PC-3 (cell line): ENCODE data around the gene CDK2. TPM values are rescaled to one million over a fixed set of nuclear protein-coding genes. Genes with fewer than 3 reads are reported as not detected.

Experiments
- ATAC-seq: fragments of 200-7000 bp; cut with Tn5 transposase; 2 replicates; pipeline ENCODE4 v1.9.1; 2020; ENCODE audit warnings: mild to moderate bottlenecking, moderate library complexity
- BruUV-seq: library from RNA; stranded (reverse); fragments of 400-500 nt; replicated peaks from 2 replicates; lab custom pipeline; 2021; lab: Mats Ljungman, UMichigan
- CTCF ChIA-PET: fragments of 300-600 bp; sonication (Branson Sonifier 250); formaldehyde crosslinking; loops from one replicate; lab custom pipeline; 2022; ENCODE audit warnings: antibody characterized with exemption; lab: Charles Lee
- POLR2A ChIA-PET: fragments of 300-600 bp; sonication (Branson Sonifier 250); formaldehyde crosslinking; loops from one replicate; lab custom pipeline; 2022; ENCODE audit warnings: antibody characterized with exemption; ENCODE audit not compliant: unreplicated experiment; lab: Charles Lee
- DNase-seq: peaks from one replicate; pipeline ENCODE4 v3.0.0-alpha.2; 2015
- H2AFZ ChIP-seq: fragments of 300-600 bp; sonication (generic); 2 replicates; pipeline ENCODE4 v1.6.0; 2016; ENCODE audit warnings: antibody characterized with exemption, low read length
- H3F3A ChIP-seq: fragments of 300-600 bp; sonication (generic); one replicate; pipeline ENCODE4 v1.6.0; 2017; ENCODE audit warnings: antibody characterized with exemption, low read length, control low read depth, mild to moderate bottlenecking; ENCODE audit not compliant: unreplicated experiment
- H3K27ac ChIP-seq: fragments of 300-600 bp; sonication (generic); 2 replicates; pipeline ENCODE4 v1.5.1; 2016; ENCODE audit warnings: mild to moderate bottlenecking, low read length
- H3K27me3 ChIP-seq: fragments of 300-600 bp; sonication (generic); 2 replicates; pipeline ENCODE4 v1.6.1; 2016; ENCODE audit warnings: low read length, mixed read lengths
- H3K36me3 ChIP-seq: fragments of 300-600 bp; sonication (generic); 2 replicates; pipeline ENCODE4 v1.6.1; 2016; ENCODE audit warnings: low read depth, mixed run types, low read length, mixed read lengths
- H3K4me1 ChIP-seq: fragments of 300-600 bp; sonication (generic); 2 replicates; pipeline ENCODE4 v1.5.1; 2016; ENCODE audit warnings: low read length; ENCODE audit not compliant: insufficient read depth
- H3K4me2 ChIP-seq: fragments of 300-600 bp; sonication (generic); 2 replicates; pipeline ENCODE4 v1.6.0; 2016; ENCODE audit warnings: low read length
- H3K4me3 ChIP-seq: fragments of 300-600 bp; sonication (generic); 2 replicates; pipeline ENCODE4 v1.5.1; 2016; ENCODE audit warnings: mild to moderate bottlenecking, low read length, mixed read lengths
- H3K79me2 ChIP-seq: fragments of 300-600 bp; sonication (generic); 2 replicates; pipeline ENCODE4 v1.6.1; 2017; ENCODE audit warnings: low read length, mixed read lengths
- H3K9ac ChIP-seq: fragments of 300-600 bp; sonication (generic); 2 replicates; pipeline ENCODE4 v1.6.0; 2016; ENCODE audit warnings: mild to moderate bottlenecking, low read length
- H3K9me2 ChIP-seq: fragments of 300-600 bp; sonication (generic); replicated peaks from 2 replicates; pipeline ENCODE4 v1.6.1; 2016; ENCODE audit warnings: mixed run types, low read length, mixed read lengths
- H3K9me3 ChIP-seq: fragments of 300-600 bp; sonication (generic); 2 replicates; pipeline ENCODE4 v1.6.1; 2016; ENCODE audit warnings: low read length, mixed read lengths
- H4K20me1 ChIP-seq: fragments of 300-600 bp; sonication (generic); 2 replicates; pipeline ENCODE4 v1.6.1; 2016; ENCODE audit warnings: low read length, mixed read lengths
- CTCF ChIP-seq: fragments of 300-600 bp; sonication (generic); conservative IDR thresholded peaks from 2 replicates; pipeline ENCODE4 v1.5.1; 2017; ENCODE audit warnings: antibody characterized with exemption, low read depth, mild to moderate bottlenecking, low read length
- EZH2 ChIP-seq: fragments of 300-600 bp; sonication (generic); IDR thresholded peaks from one replicate; pipeline ENCODE4 v1.6.1; 2017; ENCODE audit warnings: antibody characterized with exemption, mild to moderate bottlenecking, low read length; ENCODE audit not compliant: unreplicated experiment
- EZH2phosphoT487 ChIP-seq: fragments of 300-600 bp; sonication (generic); IDR thresholded peaks from 2 replicates; pipeline ENCODE4 v1.6.1; 2018; ENCODE audit warnings: mild to moderate bottlenecking, antibody characterized with exemption, low read length, borderline replicate concordance
- intact Hi-C: fragments of 100-400 bp; cut with micrococcal nuclease; formaldehyde crosslinking; loops from 2 replicates; pipeline ENCODE4 v1.9.0; 2023
- total RNA-seq: library from RNA; depleted of rRNA; stranded (reverse); fragments of >200 nt; gene quantifications from 2 replicates; pipeline ENCODE4 v1.2.3, GENCODE V29; 2014

CDK2 gene
- total RNA-seq, 1 experiment from 2014 or later: 63.0 TPM

- Histone ChIP-seq H3K9me2 (no peaks in the 10 kb centered on the region), H3K27ac (no peak overlapping the region), H3K36me3 (peaks cover 4% of the 10 kb centered on the region; the same call in 1 of the 2 replicates), H3K27me3 (no peaks in the 10 kb centered on the region), H3K4me1 (peaks cover 27% of the 10 kb centered on the region), H3K9ac (no peak overlapping the region), H2AFZ (no peak overlapping the region), H3K9me3 (no peaks in the 10 kb centered on the region), H3K79me2 (no peaks in the 10 kb centered on the region), H3K4me2 (peak overlapping the region; percentile 43), H3F3A (peaks cover 6% of the 10 kb centered on the region), H4K20me1 (no peaks in the 10 kb centered on the region), H3K4me3 (no peak overlapping the region)
- intact Hi-C loops: loop anchor here (1.0 kb wide), 1 partner anchor 85 kb away; the partner anchor contains the start of gene RPS26
- DNase-seq: peak; percentile 95
- ATAC-seq: peak; percentile 96
- ChIA-PET CTCF (interaction anchor here (1.0 kb wide), 1 partner anchor 18 kb away, joined by 3 read pairs; the partner anchor contains the start of gene RAB5B), POLR2A (no interaction called here)
- no peak for TF ChIP-seq EZH2phosphoT487
- TF ChIP-seq EZH2: no peak
- peak; percentile 89 for TF ChIP-seq CTCF
- TSS peak; percentile 6 for BruUV-seq
Observed at GRCh38 chr12:55955800-55956508, 10.7 kb upstream of the CDK2 start.

GRCh38 chr12:55957106-55957859, 9.3 kb upstream of the CDK2 start:
- peaks cover 27% of the 10 kb centered on the region for H3K4me1 ChIP-seq
- no peak overlapping the region for H3K4me2 ChIP-seq
- TF ChIP-seq EZH2 (no peak), EZH2phosphoT487 (no peak), CTCF (no peak)
- no peaks in the 10 kb centered on the region for H3K79me2 ChIP-seq
- H3K4me3 ChIP-seq: no peak overlapping the region
- ChIA-PET CTCF (interaction anchor here (1.0 kb wide), 1 partner anchor 17 kb away, joined by 3 read pairs; the partner anchor contains the start of gene RAB5B), POLR2A (no interaction called here)
- peaks cover 3% of the 10 kb centered on the region; the same call in 1 of the 2 replicates for H3K36me3 ChIP-seq
- H3K9ac ChIP-seq: no peak overlapping the region
- DNase-seq: peak; percentile 34
- peaks cover 6% of the 10 kb centered on the region for H3F3A ChIP-seq
- no peak for ATAC-seq
- H3K9me3 ChIP-seq: no peaks in the 10 kb centered on the region
- H4K20me1 ChIP-seq: no peaks in the 10 kb centered on the region
- no peaks in the 10 kb centered on the region for H3K27me3 ChIP-seq
- no peak overlapping the region for H2AFZ ChIP-seq
- no peaks in the 10 kb centered on the region for H3K9me2 ChIP-seq
- BruUV-seq: no TSS peak
- intact Hi-C loops: no loop called here
- no peak overlapping the region for H3K27ac ChIP-seq

- intact Hi-C loops: no loop called here
- CTCF ChIA-PET: no interaction called here
- Histone ChIP-seq H4K20me1 (no peaks in the 10 kb centered on the region), H2AFZ (no peak overlapping the region), H3K27ac (no peak overlapping the region), H3K79me2 (peaks cover 21% of the 10 kb centered on the region), H3K9ac (no peak overlapping the region), H3K4me2 (no peak overlapping the region), H3K9me3 (no peaks in the 10 kb centered on the region), H3F3A (no peaks in the 10 kb centered on the region), H3K27me3 (no peaks in the 10 kb centered on the region), H3K4me3 (no peak overlapping the region), H3K9me2 (no peaks in the 10 kb centered on the region), H3K36me3 (no peaks in the 10 kb centered on the region), H3K4me1 (peaks cover 19% of the 10 kb centered on the region)
- DNase-seq (no peak), ATAC-seq (no peak)
- BruUV-seq: no TSS peak
- POLR2A ChIA-PET: no interaction called here
- TF ChIP-seq EZH2phosphoT487 (no peak), CTCF (no peak), EZH2 (no peak)
Observed at GRCh38 chr12:55963760-55964159, 2.9 kb upstream of the CDK2 start.
